ENCODE measurements around the gene GDPD5. TPM values are rescaled to one million over a fixed set of nuclear protein-coding genes. Genes with fewer than 3 reads are reported as not detected.

The GDPD5 gene
- total and polyA plus RNA-seq, 2 donors (not counting 3 experiments of a cell fraction or from before 2014, with no cell fraction given), result 60.2 to 79.2 TPM

DNA sequence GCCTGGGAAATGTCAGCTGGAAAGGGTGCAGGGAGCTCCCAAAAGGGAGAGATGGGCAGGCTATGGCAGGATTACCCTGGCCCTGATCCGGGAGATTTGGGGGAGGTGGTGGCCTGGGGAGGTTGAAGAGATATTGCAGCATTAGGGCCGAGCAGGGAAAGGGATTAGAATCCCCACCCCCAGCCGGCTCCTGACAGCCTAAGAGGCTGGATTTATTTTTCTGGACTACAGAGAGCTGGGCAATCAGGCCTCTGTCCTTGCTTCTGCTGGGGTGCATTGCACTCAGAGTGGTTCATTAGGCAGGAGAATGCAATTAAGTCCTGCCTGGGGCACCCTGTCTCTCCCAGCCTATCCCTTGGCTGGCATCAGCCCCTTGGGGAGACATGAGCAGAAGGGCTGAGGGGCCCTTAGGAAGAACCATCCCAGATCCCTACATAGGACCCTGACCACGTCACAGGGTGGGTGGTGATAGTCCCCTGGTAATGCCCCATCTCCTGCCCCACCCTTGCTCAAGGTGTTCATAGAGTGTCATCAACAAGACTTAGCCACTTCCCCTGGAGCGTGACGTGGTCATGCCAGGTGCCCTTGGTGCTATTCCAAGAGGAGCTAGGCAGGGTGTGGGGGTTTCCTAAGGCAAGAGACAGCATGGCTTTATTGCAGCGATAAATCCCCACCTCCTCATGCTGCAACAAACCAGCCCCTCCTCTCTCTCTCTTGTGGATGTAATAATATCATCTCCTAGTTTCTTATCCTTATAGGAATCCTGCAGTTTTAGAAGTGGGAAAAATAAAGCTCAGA lies 54.4 kb downstream of the GDPD5 start:
- no peaks in the 10 kb centered on the region for H3K79me2 ChIP-seq (ENCODE audit: control insufficient read depth, insufficient read depth, low read length)
- no peak overlapping the region for H3K4me2 ChIP-seq (ENCODE audit: insufficient read depth, low read length)
- ChIA-PET POLR2A (no interaction called here), CTCF (interaction anchor here (0.8 to 1.6 kb wide), 4 partner anchors 8 to 54 kb away, joined by 3 to 4 read pairs (median 4); partner anchors contain the start of gene GDPD5)
- DNase-seq (ENCODE audit: low read depth, low spot score) (no peak), FAIRE-seq (no peak)
- H3K27me3 ChIP-seq (ENCODE audit: control insufficient read depth in 2 of 2, insufficient read depth in 2 of 2, low read length in 2 of 2), result no peaks in the 10 kb centered on the region
- no peak overlapping the region for H3K9ac ChIP-seq (replicated peaks; ENCODE audit: extremely low read depth, insufficient read depth, low read length)
- H3K27ac ChIP-seq (ENCODE audit: insufficient read depth, low read depth, low read length), result no peak overlapping the region
- no peaks in the 10 kb centered on the region for H3K9me3 ChIP-seq (replicated peaks; ENCODE audit: control insufficient read depth, insufficient read depth, low read length)
- no peak overlapping the region for H2AFZ ChIP-seq (ENCODE audit: low read depth, low read length)
- H4K20me1 ChIP-seq (replicated peaks; ENCODE audit: control insufficient read depth, extremely low read depth, insufficient read depth, low read length), result no peaks in the 10 kb centered on the region
- TF ChIP-seq GATA2 (IDR thresholded peaks at IDR 0.05; ENCODE audit: insufficient read depth, insufficient read length, low read depth, low read length) (no peak), MYC (IDR thresholded peaks at IDR 0.05; ENCODE audit: low read depth, low read length) (no peak), FOS (IDR thresholded peaks at IDR 0.05; ENCODE audit: borderline replicate concordance, insufficient read depth, low read length) (no peak), EZH2 (IDR thresholded peaks at IDR 0.05; ENCODE audit: borderline replicate concordance, low read depth, low read length, severe bottlenecking) (no peak), POLR2AphosphoS5 (IDR thresholded peaks at IDR 0.05; ENCODE audit: insufficient read depth, low read depth, low read length) (no peak), POLR2A (IDR thresholded peaks at IDR 0.05; ENCODE audit: low read depth, low read length) (no peak), JUN (IDR thresholded peaks at IDR 0.05; ENCODE audit: borderline replicate concordance, insufficient read depth, insufficient read length, low read depth) (no peak)
- TF ChIP-seq, protein P1, sequence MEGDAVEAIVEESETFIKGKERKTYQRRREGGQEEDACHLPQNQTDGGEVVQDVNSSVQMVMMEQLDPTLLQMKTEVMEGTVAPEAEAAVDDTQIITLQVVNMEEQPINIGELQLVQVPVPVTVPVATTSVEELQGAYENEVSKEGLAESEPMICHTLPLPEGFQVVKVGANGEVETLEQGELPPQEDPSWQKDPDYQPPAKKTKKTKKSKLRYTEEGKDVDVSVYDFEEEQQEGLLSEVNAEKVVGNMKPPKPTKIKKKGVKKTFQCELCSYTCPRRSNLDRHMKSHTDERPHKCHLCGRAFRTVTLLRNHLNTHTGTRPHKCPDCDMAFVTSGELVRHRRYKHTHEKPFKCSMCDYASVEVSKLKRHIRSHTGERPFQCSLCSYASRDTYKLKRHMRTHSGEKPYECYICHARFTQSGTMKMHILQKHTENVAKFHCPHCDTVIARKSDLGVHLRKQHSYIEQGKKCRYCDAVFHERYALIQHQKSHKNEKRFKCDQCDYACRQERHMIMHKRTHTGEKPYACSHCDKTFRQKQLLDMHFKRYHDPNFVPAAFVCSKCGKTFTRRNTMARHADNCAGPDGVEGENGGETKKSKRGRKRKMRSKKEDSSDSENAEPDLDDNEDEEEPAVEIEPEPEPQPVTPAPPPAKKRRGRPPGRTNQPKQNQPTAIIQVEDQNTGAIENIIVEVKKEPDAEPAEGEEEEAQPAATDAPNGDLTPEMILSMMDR (IDR thresholded peaks at IDR 0.05; ENCODE audit: extremely low read depth in 1 of 2, insufficient read depth in 1 of 2, low read depth in 1 of 2, low read length in 2 of 2), result no peak
- TF ChIP-seq, protein P2, sequence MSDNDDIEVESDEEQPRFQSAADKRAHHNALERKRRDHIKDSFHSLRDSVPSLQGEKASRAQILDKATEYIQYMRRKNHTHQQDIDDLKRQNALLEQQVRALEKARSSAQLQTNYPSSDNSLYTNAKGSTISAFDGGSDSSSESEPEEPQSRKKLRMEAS (IDR thresholded peaks at IDR 0.05; ENCODE audit: insufficient read depth, insufficient read length), result no peak
- dilution Hi-C loops (cut with MboI; ENCODE audit: extremely low pct_ligation_motif_present, low sequenced_read_pairs) (no loop called here), intact Hi-C loops (cut with micrococcal nuclease) (no loop called here)
- H3K4me3 ChIP-seq (replicated peaks in 1 of 3; ENCODE audit: insufficient read depth in 1 of 3, low read depth in 1 of 3, low read length in 3 of 3), result no peak overlapping the region
- H3K4me1 ChIP-seq (ENCODE audit: control insufficient read depth, extremely low read depth, insufficient read depth, low read length), result peaks cover 59% of the 10 kb centered on the region
- no TSS peak for BruUV-seq (replicated peaks)
- no peaks in the 10 kb centered on the region for H3K9me1 ChIP-seq (replicated peaks; ENCODE audit: control insufficient read depth, extremely low read depth, insufficient read depth, low read length)
- peaks cover 0 to 7% of the 10 kb centered on the region in 2 experiments for H3K36me3 ChIP-seq (ENCODE audit: control insufficient read depth in 2 of 2, extremely low read depth in 1 of 2, insufficient read depth in 2 of 2, low read length in 2 of 2)

Measured in endothelial cell of umbilical vein (primary cell).